H1 (cell line): ENCODE measurements around the gene CST6. TPM values are rescaled to one million over a fixed set of nuclear protein-coding genes. Genes with fewer than 3 reads are reported as not detected.

Source experiments
- EP300 ChIP-seq, 2 experiments: IDR thresholded peaks; 1 replicate in 1 of 2; 2 replicates in 1 of 2; pipeline ENCODE4 v1.6.1; 2011 to 2012; ENCODE audit warnings: low read depth in 2 of 2, low read length in 2 of 2, mild to moderate bottlenecking in 2 of 2, borderline replicate concordance in 1 of 2, inconsistent platforms in 1 of 2, moderate library complexity in 1 of 2
- NRF1 ChIP-seq: IDR thresholded peaks from 2 replicates; pipeline ENCODE4 v1.6.1; 2011; ENCODE audit warnings: mild to moderate bottlenecking, low read depth, low read length, improper control_type of control experiment
- SIN3A ChIP-seq, 2 experiments: IDR thresholded peaks in 1 of 2; conservative IDR thresholded peaks in 1 of 2; 2 replicates each; pipeline ENCODE4 v1.6.1; 2011 to 2012; ENCODE audit warnings: low read length in 2 of 2, improper control_type of control experiment in 1 of 2, low read depth in 1 of 2, mild to moderate bottlenecking in 1 of 2
- SIX5 ChIP-seq: IDR thresholded peaks from 2 replicates; pipeline ENCODE4 v1.6.1; 2011; ENCODE audit warnings: mild to moderate bottlenecking, low read depth, low read length
- TAF1 ChIP-seq: IDR thresholded peaks from 2 replicates; pipeline ENCODE4 v1.6.1; 2011; ENCODE audit warnings: mild to moderate bottlenecking, low read depth, low read length
- polyA plus RNA-seq, 7 experiments: library from polyadenylated mRNA; depleted of rRNA in 3 of 7; stranded (reverse) in 5 of 7; unstranded in 2 of 7; fragments of >200 nt in 5 of 7; fragments of 200-250 nt in 2 of 7; gene quantifications; 1 replicate in 5 of 7; 2 replicates in 1 of 7; 4 replicates in 1 of 7; pipeline versions ENCODE4 v1.2.1 to v1.2.3, GENCODE V29; 2011 to 2013; ENCODE audit warnings: missing spikeins in 2 of 7, mixed read lengths in 2 of 7
- total RNA-seq: library from RNA; stranded (reverse); fragmentation: NEBNext Ultra II Directional; extraction: Animal tissue kit (Norgen Biotek cat#: 25700); gene quantifications from 2 replicates; pipeline ENCODE4 v1.2.1, GENCODE V29; 2021
- TF ChIP-seq, protein P1 (sequence below): fragments of 300-600 bp; sonication (generic); IDR thresholded peaks from 2 replicates; pipeline ENCODE4 v1.7.1; 2012; ENCODE audit warnings: low read length, moderate library complexity, mild to moderate bottlenecking, inconsistent platforms; ENCODE audit not compliant: insufficient replicate concordance

Gene CST6
- total and polyA plus RNA-seq, 2 of the 8 experiments (the other 6 are each of a cell fraction or from before 2014, with no cell fraction given) = 1.6 to 7.6 TPM

DNA sequence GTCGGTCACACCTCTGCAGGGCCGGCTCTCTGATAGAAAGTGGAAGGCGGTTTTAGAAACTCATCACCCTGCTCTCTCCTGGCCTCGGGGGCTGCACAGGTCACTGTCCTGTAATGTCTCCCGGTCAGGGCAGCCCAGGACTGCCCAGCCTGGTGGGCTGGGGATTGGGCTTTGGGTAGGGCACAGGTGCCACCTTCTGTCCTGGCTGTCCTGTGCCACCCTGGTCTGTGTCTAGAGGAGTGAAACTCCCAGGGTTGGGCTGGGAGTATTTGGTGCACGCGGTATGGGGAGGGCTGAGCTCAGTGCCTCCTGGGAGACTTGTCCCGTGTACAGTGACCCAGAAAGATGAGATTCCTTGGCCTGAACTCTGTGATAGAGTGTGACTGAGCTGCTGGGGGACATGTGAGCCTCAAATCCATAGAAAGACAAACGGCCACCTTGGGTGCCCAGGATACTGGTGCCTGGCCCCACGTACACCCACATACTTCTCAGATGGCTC is 32.5 kb upstream of the CST6 start (continued):
- no peak for TF ChIP-seq EP300 (IDR thresholded peaks at IDR 0.05; ENCODE audit: borderline replicate concordance in 1 of 2, low read depth in 2 of 2, low read length in 2 of 2)
- no peak for TF ChIP-seq SIX5
- TF ChIP-seq SIN3A (conservative IDR thresholded peaks at IDR 0.05 in 1 of 2, IDR thresholded peaks at IDR 0.05 in 1 of 2; ENCODE audit: low read depth in 1 of 2, low read length in 2 of 2) = no peak
- TF ChIP-seq TAF1 = no peak
- TF ChIP-seq, protein P1, sequence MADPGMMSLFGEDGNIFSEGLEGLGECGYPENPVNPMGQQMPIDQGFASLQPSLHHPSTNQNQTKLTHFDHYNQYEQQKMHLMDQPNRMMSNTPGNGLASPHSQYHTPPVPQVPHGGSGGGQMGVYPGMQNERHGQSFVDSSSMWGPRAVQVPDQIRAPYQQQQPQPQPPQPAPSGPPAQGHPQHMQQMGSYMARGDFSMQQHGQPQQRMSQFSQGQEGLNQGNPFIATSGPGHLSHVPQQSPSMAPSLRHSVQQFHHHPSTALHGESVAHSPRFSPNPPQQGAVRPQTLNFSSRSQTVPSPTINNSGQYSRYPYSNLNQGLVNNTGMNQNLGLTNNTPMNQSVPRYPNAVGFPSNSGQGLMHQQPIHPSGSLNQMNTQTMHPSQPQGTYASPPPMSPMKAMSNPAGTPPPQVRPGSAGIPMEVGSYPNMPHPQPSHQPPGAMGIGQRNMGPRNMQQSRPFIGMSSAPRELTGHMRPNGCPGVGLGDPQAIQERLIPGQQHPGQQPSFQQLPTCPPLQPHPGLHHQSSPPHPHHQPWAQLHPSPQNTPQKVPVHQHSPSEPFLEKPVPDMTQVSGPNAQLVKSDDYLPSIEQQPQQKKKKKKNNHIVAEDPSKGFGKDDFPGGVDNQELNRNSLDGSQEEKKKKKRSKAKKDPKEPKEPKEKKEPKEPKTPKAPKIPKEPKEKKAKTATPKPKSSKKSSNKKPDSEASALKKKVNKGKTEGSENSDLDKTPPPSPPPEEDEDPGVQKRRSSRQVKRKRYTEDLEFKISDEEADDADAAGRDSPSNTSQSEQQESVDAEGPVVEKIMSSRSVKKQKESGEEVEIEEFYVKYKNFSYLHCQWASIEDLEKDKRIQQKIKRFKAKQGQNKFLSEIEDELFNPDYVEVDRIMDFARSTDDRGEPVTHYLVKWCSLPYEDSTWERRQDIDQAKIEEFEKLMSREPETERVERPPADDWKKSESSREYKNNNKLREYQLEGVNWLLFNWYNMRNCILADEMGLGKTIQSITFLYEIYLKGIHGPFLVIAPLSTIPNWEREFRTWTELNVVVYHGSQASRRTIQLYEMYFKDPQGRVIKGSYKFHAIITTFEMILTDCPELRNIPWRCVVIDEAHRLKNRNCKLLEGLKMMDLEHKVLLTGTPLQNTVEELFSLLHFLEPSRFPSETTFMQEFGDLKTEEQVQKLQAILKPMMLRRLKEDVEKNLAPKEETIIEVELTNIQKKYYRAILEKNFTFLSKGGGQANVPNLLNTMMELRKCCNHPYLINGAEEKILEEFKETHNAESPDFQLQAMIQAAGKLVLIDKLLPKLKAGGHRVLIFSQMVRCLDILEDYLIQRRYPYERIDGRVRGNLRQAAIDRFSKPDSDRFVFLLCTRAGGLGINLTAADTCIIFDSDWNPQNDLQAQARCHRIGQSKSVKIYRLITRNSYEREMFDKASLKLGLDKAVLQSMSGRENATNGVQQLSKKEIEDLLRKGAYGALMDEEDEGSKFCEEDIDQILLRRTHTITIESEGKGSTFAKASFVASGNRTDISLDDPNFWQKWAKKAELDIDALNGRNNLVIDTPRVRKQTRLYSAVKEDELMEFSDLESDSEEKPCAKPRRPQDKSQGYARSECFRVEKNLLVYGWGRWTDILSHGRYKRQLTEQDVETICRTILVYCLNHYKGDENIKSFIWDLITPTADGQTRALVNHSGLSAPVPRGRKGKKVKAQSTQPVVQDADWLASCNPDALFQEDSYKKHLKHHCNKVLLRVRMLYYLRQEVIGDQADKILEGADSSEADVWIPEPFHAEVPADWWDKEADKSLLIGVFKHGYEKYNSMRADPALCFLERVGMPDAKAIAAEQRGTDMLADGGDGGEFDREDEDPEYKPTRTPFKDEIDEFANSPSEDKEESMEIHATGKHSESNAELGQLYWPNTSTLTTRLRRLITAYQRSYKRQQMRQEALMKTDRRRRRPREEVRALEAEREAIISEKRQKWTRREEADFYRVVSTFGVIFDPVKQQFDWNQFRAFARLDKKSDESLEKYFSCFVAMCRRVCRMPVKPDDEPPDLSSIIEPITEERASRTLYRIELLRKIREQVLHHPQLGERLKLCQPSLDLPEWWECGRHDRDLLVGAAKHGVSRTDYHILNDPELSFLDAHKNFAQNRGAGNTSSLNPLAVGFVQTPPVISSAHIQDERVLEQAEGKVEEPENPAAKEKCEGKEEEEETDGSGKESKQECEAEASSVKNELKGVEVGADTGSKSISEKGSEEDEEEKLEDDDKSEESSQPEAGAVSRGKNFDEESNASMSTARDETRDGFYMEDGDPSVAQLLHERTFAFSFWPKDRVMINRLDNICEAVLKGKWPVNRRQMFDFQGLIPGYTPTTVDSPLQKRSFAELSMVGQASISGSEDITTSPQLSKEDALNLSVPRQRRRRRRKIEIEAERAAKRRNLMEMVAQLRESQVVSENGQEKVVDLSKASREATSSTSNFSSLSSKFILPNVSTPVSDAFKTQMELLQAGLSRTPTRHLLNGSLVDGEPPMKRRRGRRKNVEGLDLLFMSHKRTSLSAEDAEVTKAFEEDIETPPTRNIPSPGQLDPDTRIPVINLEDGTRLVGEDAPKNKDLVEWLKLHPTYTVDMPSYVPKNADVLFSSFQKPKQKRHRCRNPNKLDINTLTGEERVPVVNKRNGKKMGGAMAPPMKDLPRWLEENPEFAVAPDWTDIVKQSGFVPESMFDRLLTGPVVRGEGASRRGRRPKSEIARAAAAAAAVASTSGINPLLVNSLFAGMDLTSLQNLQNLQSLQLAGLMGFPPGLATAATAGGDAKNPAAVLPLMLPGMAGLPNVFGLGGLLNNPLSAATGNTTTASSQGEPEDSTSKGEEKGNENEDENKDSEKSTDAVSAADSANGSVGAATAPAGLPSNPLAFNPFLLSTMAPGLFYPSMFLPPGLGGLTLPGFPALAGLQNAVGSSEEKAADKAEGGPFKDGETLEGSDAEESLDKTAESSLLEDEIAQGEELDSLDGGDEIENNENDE = no peak
- TF ChIP-seq NRF1 = no peak
